ENCODE data around the gene FLNC.

- TF ChIP-seq CTCF (conservative IDR thresholded peaks at IDR 0.05; ENCODE audit: low read depth, low read length) (peak; percentile 87), POLR2A (IDR thresholded peaks at IDR 0.05; ENCODE audit: low read depth, low read length) (no peak), RAD21 (IDR thresholded peaks at IDR 0.05; ENCODE audit: low read length) (peak; percentile 73), USF2 (IDR thresholded peaks at IDR 0.05; ENCODE audit: low read depth, low read length) (no peak), MAFK (IDR thresholded peaks at IDR 0.05; ENCODE audit: low read depth, low read length) (no peak), FOS (IDR thresholded peaks at IDR 0.05; ENCODE audit: low read depth, low read length) (no peak), RCOR1 (IDR thresholded peaks at IDR 0.05; ENCODE audit: insufficient replicate concordance, low read length) (no peak), SMC3 (IDR thresholded peaks at IDR 0.05; ENCODE audit: low read depth, low read length) (peak; percentile 72)
These were observed 53.6 kb downstream of the FLNC start for GRCh38 chr7:128883622-128884448.

Measured in IMR-90 (cell line).